Left renal cortex interstitium (tissue), 4 donors: ENCODE data around the gene MYZAP. TPM values are rescaled to one million over a fixed set of nuclear protein-coding genes. Genes with fewer than 3 reads are reported as not detected.
A peak's percentile ranks its signal among the peaks of the same experiment; 100 is the strongest.

ENCODE experiments used
- DNase-seq, 4 donors: peaks; one replicate each; pipeline ENCODE4 v3.0.0-alpha.2; 2013; ENCODE audit warnings: low read depth in 4 of 4, low spot score in 2 of 4, missing footprints in 1 of 4
- polyA plus RNA-seq, 4 donors: library from polyadenylated mRNA; unstranded; fragments of 120-200 nt; gene quantifications; one replicate each; pipeline ENCODE4 v1.2.1, GENCODE V29; 2013; ENCODE audit not compliant: insufficient read length in 4 of 4

MYZAP gene
- polyA plus RNA-seq, 4 donors: 4.4 to 8.9 (median 5.4) TPM

- DNase-seq: no peak
Measured at GRCh38 chr15:57655809-57656208, 64.1 kb downstream of the MYZAP start.

- no peak for DNase-seq
Measured at GRCh38 chr15:57656434-57656833, 64.7 kb downstream of the MYZAP start.

- DNase-seq: no peak
Measured at GRCh38 chr15:57657619-57658018, 65.9 kb downstream of the MYZAP start.

- no peak for DNase-seq
Measured at GRCh38 chr15:57662091-57662744, 70.5 kb downstream of the MYZAP start.

- no peak for DNase-seq
Measured at GRCh38 chr15:57662802-57663201, 71.1 kb downstream of the MYZAP start.

- DNase-seq: no peak
Measured at GRCh38 chr15:57663262-57663661, 71.6 kb downstream of the MYZAP start.

- DNase-seq: no peak
Measured at GRCh38 chr15:57665194-57665593, 73.5 kb downstream of the MYZAP start.

- DNase-seq: no peak
Measured at GRCh38 chr15:57665939-57666338, 74.2 kb downstream of the MYZAP start.

GRCh38 chr15:57667171-57667849 is 75.6 kb downstream of the MYZAP start:
- peak in 2 of 4 donors; percentile 57 to 65 for DNase-seq

GRCh38 chr15:57668016-57668415 is 76.3 kb downstream of the MYZAP start:
- DNase-seq: no peak

GRCh38 chr15:57671636-57672035 is 79.9 kb downstream of the MYZAP start:
- no peak for DNase-seq

GRCh38 chr15:57675481-57676181 is 83.9 kb downstream of the MYZAP start:
- DNase-seq: no peak

- DNase-seq: no peak
Measured at GRCh38 chr15:57676585-57676984, 84.9 kb downstream of the MYZAP start.

- no peak for DNase-seq
Measured at GRCh38 chr15:57677204-57677603, 85.5 kb downstream of the MYZAP start.

- DNase-seq: no peak
Measured at GRCh38 chr15:57680021-57680420, 88.3 kb downstream of the MYZAP start.

- DNase-seq: no peak
Measured at GRCh38 chr15:57681011-57681410, 89.3 kb downstream of the MYZAP start.

GRCh38 chr15:57683481-57683880 is 91.8 kb downstream of the MYZAP start:
- DNase-seq: no peak

- DNase-seq: no peak
Measured at GRCh38 chr15:57684491-57685151, 92.9 kb downstream of the MYZAP start.

- no peak for DNase-seq
Measured at GRCh38 chr15:57685306-57686095, 93.8 kb downstream of the MYZAP start.

- no peak for DNase-seq
Measured at GRCh38 chr15:57686657-57687056, 95.0 kb downstream of the MYZAP start.
